Parathyroid adenoma (tissue), 2 donors: ENCODE data around the gene IMPG2.

Experiments
- H2AFZ ChIP-seq: fragments of 300-600 bp; sonication (generic); one replicate; pipeline ENCODE4 v1.7.0; 2017; ENCODE audit warnings: antibody characterized with exemption, mild to moderate bottlenecking
- H3K27ac ChIP-seq: fragments of 300-600 bp; sonication (generic); one replicate; pipeline ENCODE4 v1.7.0; 2017
- H3K27me3 ChIP-seq: fragments of 300-600 bp; sonication (generic); one replicate; pipeline ENCODE4 v1.7.0; 2017; ENCODE audit warnings: low read length; ENCODE audit not compliant: control insufficient read depth, insufficient read depth
- H3K36me3 ChIP-seq: fragments of 300-600 bp; sonication (generic); one replicate; pipeline ENCODE4 v1.7.0; 2017; ENCODE audit warnings: low read length; ENCODE audit not compliant: control insufficient read depth, insufficient read depth
- H3K4me1 ChIP-seq: fragments of 300-600 bp; sonication (generic); one replicate; pipeline ENCODE4 v1.7.0; 2017; ENCODE audit warnings: control low read depth
- H3K4me2 ChIP-seq: fragments of 300-600 bp; sonication (generic); one replicate; pipeline ENCODE4 v1.7.0; 2017; ENCODE audit warnings: low read length
- H3K4me3 ChIP-seq: fragments of 300-600 bp; sonication (generic); one replicate; pipeline ENCODE4 v1.7.0; 2017; ENCODE audit warnings: low read depth, low read length
- H3K79me2 ChIP-seq: fragments of 300-600 bp; sonication (generic); one replicate; pipeline ENCODE4 v1.7.0; 2017; ENCODE audit warnings: control low read depth
- H3K9ac ChIP-seq: fragments of 300-600 bp; sonication (generic); one replicate; pipeline ENCODE4 v1.7.0; 2017; ENCODE audit warnings: mild to moderate bottlenecking
- H3K9me3 ChIP-seq: fragments of 300-600 bp; sonication (generic); one replicate; pipeline ENCODE4 v1.7.0; 2017; ENCODE audit warnings: low read length; ENCODE audit not compliant: control insufficient read depth
- CTCF ChIP-seq: fragments of 300-600 bp; sonication (generic); IDR thresholded peaks from one replicate; pipeline ENCODE4 v1.7.0; 2017; ENCODE audit warnings: antibody characterized with exemption, mild to moderate bottlenecking
- donor health status: primary hyperparathyroidism.

The IMPG2 gene

GRCh38 chr3:101266566-101266965 is 53.8 kb downstream of the IMPG2 start:
- TF ChIP-seq CTCF, result no peak
- no peak overlapping the region for H2AFZ ChIP-seq
- no peaks in the 10 kb centered on the region for H3K9me3 ChIP-seq
- no peak overlapping the region for H3K4me3 ChIP-seq
- H3K79me2 ChIP-seq, result no peaks in the 10 kb centered on the region
- H3K4me1 ChIP-seq, result no peaks in the 10 kb centered on the region
- no peaks in the 10 kb centered on the region for H3K27me3 ChIP-seq
- H3K9ac ChIP-seq, result no peak overlapping the region
- H3K27ac ChIP-seq, result no peak overlapping the region
- no peak overlapping the region for H3K4me2 ChIP-seq
- H3K36me3 ChIP-seq, result no peaks in the 10 kb centered on the region

- no peaks in the 10 kb centered on the region for H3K79me2 ChIP-seq
- no peak overlapping the region for H3K9ac ChIP-seq
- no peak for TF ChIP-seq CTCF
- no peaks in the 10 kb centered on the region for H3K27me3 ChIP-seq
- no peaks in the 10 kb centered on the region for H3K36me3 ChIP-seq
- no peak overlapping the region for H3K4me3 ChIP-seq
- H3K27ac ChIP-seq, result no peak overlapping the region
- H3K4me2 ChIP-seq, result no peak overlapping the region
- H3K9me3 ChIP-seq, result no peaks in the 10 kb centered on the region
- no peaks in the 10 kb centered on the region for H3K4me1 ChIP-seq
- no peak overlapping the region for H2AFZ ChIP-seq
Measured at GRCh38 chr3:101266071-101266470, 54.3 kb downstream of the IMPG2 start.

- H3K27me3 ChIP-seq, result no peaks in the 10 kb centered on the region
- no peaks in the 10 kb centered on the region for H3K9me3 ChIP-seq
- H3K27ac ChIP-seq, result no peak overlapping the region
Measured at GRCh38 chr3:101262393-101263240, 57.8 kb downstream of the IMPG2 start.

GRCh38 chr3:101261506-101261905 is 58.9 kb downstream of the IMPG2 start:
- no peak overlapping the region for H3K27ac ChIP-seq
- H3K4me2 ChIP-seq, result no peak overlapping the region
- H3K9me3 ChIP-seq, result no peaks in the 10 kb centered on the region
- no peaks in the 10 kb centered on the region for H3K36me3 ChIP-seq
- TF ChIP-seq CTCF, result no peak
- no peaks in the 10 kb centered on the region for H3K27me3 ChIP-seq
- H3K4me1 ChIP-seq, result no peaks in the 10 kb centered on the region
- H2AFZ ChIP-seq, result no peak overlapping the region
- no peak overlapping the region for H3K9ac ChIP-seq
- H3K4me3 ChIP-seq, result no peak overlapping the region
- H3K79me2 ChIP-seq, result no peaks in the 10 kb centered on the region

More at GRCh38 chr3:101262393-101263240, 57.8 kb downstream of the IMPG2 start:
- Histone ChIP-seq H2AFZ (no peak overlapping the region), H3K79me2 (no peaks in the 10 kb centered on the region), H3K4me3 (no peak overlapping the region), H3K4me1 (no peaks in the 10 kb centered on the region), H3K36me3 (no peaks in the 10 kb centered on the region), H3K9ac (no peak overlapping the region), H3K4me2 (no peak overlapping the region)
- no peak for TF ChIP-seq CTCF
